ENCODE data around the gene SBK2.

Gene SBK2

GRCh38 chr19:55497763-55498162, 39.2 kb downstream of the SBK2 start:
- no peak for TF ChIP-seq RAD21 (IDR thresholded peaks at IDR 0.05; ENCODE audit: low read depth)
- no peak for TF ChIP-seq TCF12 (IDR thresholded peaks at IDR 0.05; ENCODE audit: low read depth)
- no peak for TF ChIP-seq CEBPB (IDR thresholded peaks at IDR 0.05)
- TF ChIP-seq, protein P1, sequence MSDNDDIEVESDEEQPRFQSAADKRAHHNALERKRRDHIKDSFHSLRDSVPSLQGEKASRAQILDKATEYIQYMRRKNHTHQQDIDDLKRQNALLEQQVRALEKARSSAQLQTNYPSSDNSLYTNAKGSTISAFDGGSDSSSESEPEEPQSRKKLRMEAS (IDR thresholded peaks at IDR 0.05), result no peak

DNA sequence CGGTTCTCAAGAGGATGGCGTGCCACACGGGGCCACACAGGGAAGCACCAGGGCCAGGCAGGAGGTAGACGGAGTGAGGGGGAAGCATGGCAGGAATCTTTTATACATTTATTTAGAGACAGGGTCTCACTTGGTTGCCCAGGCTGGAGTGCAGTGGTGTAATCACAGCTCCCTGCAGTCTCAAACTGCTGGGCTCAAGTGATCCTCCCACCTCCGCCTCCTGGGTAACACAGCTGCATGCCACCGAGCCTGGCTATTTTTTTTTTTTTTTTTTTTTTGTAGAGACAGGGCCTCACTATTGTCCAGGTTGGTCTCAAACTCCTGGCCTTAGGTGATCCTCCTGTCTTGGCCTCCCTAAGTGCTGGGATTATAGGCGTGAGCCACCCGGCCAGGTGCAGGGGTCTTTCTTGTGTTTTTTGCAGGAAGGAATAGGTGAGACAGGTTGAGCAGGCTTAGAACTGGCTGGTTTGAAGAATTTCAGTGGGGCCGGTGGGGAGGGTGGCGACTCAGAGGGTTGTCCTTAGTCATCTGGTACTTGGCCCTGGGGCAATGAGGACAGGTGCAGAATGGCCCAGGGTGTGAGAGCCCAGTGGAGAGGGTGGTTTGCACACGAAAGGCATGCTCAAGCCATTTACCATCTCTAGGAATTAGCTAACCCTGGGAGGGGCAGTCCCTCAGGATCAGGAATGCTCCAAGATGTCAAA, 41.1 kb downstream of the SBK2 start:
- TF ChIP-seq TAF1 (IDR thresholded peaks at IDR 0.05; ENCODE audit: low read depth) (no peak), FOXM1 (IDR thresholded peaks at IDR 0.05; ENCODE audit: borderline replicate concordance, low read depth) (no peak), EP300 (IDR thresholded peaks at IDR 0.05; ENCODE audit: borderline replicate concordance) (no peak), TCF12 (IDR thresholded peaks at IDR 0.05; ENCODE audit: low read depth) (no peak), RAD21 (IDR thresholded peaks at IDR 0.05; ENCODE audit: low read depth) (no peak)

GRCh38 chr19:55494172-55494761, 42.7 kb downstream of the SBK2 start:
- TF ChIP-seq TAF1 (IDR thresholded peaks at IDR 0.05; ENCODE audit: low read depth) (no peak), FOXM1 (IDR thresholded peaks at IDR 0.05; ENCODE audit: borderline replicate concordance, low read depth) (no peak)

DNA sequence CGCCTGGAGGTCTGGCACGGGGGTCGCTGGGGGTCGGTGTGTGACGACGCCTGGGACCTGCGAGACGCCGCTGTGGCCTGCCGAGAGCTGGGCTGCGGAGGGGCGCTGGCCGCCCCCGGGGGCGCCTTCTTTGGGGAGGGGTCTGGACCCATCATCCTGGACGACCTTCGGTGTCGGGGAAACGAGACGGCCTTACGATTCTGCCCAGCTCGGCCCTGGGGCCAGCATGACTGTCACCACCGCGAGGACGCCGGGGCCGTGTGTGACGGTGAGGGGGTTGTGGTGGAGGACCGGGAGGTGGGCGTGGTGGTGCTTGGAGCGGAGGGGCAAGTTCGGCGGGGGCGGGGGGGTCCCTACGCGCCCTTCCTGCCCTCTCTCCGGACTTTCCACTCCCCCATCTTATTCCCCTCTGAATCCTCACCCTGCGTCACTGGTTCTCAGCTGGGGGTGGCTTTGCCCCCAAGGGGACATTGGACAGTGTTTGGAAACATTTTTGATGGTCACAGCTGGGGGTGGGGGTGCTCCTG, 43.2 kb downstream of the SBK2 start:
- TF ChIP-seq YY1 (IDR thresholded peaks at IDR 0.05; ENCODE audit: low read depth), result no peak
- no peak for TF ChIP-seq ZBTB7A (IDR thresholded peaks at IDR 0.05; ENCODE audit: low read depth)
- no peak for TF ChIP-seq TEAD4 (IDR thresholded peaks at IDR 0.05)
- no peak for TF ChIP-seq CEBPB (IDR thresholded peaks at IDR 0.05)
- TF ChIP-seq FOXM1 (IDR thresholded peaks at IDR 0.05; ENCODE audit: borderline replicate concordance, low read depth), result no peak

GRCh38 chr19:55493052-55493644, 43.8 kb downstream of the SBK2 start:
- no peak for TF ChIP-seq NFIC (IDR thresholded peaks at IDR 0.05)
- TF ChIP-seq, protein P2, sequence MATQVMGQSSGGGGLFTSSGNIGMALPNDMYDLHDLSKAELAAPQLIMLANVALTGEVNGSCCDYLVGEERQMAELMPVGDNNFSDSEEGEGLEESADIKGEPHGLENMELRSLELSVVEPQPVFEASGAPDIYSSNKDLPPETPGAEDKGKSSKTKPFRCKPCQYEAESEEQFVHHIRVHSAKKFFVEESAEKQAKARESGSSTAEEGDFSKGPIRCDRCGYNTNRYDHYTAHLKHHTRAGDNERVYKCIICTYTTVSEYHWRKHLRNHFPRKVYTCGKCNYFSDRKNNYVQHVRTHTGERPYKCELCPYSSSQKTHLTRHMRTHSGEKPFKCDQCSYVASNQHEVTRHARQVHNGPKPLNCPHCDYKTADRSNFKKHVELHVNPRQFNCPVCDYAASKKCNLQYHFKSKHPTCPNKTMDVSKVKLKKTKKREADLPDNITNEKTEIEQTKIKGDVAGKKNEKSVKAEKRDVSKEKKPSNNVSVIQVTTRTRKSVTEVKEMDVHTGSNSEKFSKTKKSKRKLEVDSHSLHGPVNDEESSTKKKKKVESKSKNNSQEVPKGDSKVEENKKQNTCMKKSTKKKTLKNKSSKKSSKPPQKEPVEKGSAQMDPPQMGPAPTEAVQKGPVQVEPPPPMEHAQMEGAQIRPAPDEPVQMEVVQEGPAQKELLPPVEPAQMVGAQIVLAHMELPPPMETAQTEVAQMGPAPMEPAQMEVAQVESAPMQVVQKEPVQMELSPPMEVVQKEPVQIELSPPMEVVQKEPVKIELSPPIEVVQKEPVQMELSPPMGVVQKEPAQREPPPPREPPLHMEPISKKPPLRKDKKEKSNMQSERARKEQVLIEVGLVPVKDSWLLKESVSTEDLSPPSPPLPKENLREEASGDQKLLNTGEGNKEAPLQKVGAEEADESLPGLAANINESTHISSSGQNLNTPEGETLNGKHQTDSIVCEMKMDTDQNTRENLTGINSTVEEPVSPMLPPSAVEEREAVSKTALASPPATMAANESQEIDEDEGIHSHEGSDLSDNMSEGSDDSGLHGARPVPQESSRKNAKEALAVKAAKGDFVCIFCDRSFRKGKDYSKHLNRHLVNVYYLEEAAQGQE (IDR thresholded peaks at IDR 0.05; ENCODE audit: low read depth), result no peak
- no peak for TF ChIP-seq TCF12 (IDR thresholded peaks at IDR 0.05; ENCODE audit: low read depth)
- no peak for TF ChIP-seq ZBTB7A (IDR thresholded peaks at IDR 0.05; ENCODE audit: low read depth)
- TF ChIP-seq, protein P3, sequence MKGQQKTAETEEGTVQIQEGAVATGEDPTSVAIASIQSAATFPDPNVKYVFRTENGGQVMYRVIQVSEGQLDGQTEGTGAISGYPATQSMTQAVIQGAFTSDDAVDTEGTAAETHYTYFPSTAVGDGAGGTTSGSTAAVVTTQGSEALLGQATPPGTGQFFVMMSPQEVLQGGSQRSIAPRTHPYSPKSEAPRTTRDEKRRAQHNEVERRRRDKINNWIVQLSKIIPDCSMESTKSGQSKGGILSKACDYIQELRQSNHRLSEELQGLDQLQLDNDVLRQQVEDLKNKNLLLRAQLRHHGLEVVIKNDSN (IDR thresholded peaks at IDR 0.05), result no peak
- no peak for TF ChIP-seq CREB1 (IDR thresholded peaks at IDR 0.05; ENCODE audit: low read depth)
- no peak for TF ChIP-seq TEAD4 (IDR thresholded peaks at IDR 0.05)
- no peak for TF ChIP-seq TAF1 (IDR thresholded peaks at IDR 0.05; ENCODE audit: low read depth)
- TF ChIP-seq EGR1 (IDR thresholded peaks at IDR 0.05), result no peak
- no peak for TF ChIP-seq RAD21 (IDR thresholded peaks at IDR 0.05; ENCODE audit: low read depth)
- no peak for TF ChIP-seq FOXM1 (IDR thresholded peaks at IDR 0.05; ENCODE audit: borderline replicate concordance, low read depth)
- TF ChIP-seq CEBPB (IDR thresholded peaks at IDR 0.05), result no peak
- TF ChIP-seq, protein P1 (IDR thresholded peaks at IDR 0.05), result no peak
- no peak for TF ChIP-seq YY1 (IDR thresholded peaks at IDR 0.05; ENCODE audit: low read depth)
- no peak for TF ChIP-seq EP300 (IDR thresholded peaks at IDR 0.05; ENCODE audit: borderline replicate concordance)

- TF ChIP-seq FOXM1 (IDR thresholded peaks at IDR 0.05; ENCODE audit: borderline replicate concordance, low read depth) (no peak), TAF1 (IDR thresholded peaks at IDR 0.05; ENCODE audit: low read depth) (no peak), TEAD4 (IDR thresholded peaks at IDR 0.05) (no peak), YY1 (IDR thresholded peaks at IDR 0.05; ENCODE audit: low read depth) (no peak), NFIC (IDR thresholded peaks at IDR 0.05) (no peak), EGR1 (IDR thresholded peaks at IDR 0.05) (no peak), CEBPB (IDR thresholded peaks at IDR 0.05) (no peak), CREB1 (IDR thresholded peaks at IDR 0.05; ENCODE audit: low read depth) (no peak), RAD21 (IDR thresholded peaks at IDR 0.05; ENCODE audit: low read depth) (no peak), TCF12 (IDR thresholded peaks at IDR 0.05; ENCODE audit: low read depth) (no peak), EP300 (IDR thresholded peaks at IDR 0.05; ENCODE audit: borderline replicate concordance) (no peak), ZBTB7A (IDR thresholded peaks at IDR 0.05; ENCODE audit: low read depth) (no peak)
- TF ChIP-seq, protein P3 (IDR thresholded peaks at IDR 0.05), result no peak
- TF ChIP-seq, protein P2 (IDR thresholded peaks at IDR 0.05; ENCODE audit: low read depth), result no peak
- TF ChIP-seq, protein P1 (IDR thresholded peaks at IDR 0.05), result no peak
Measured at GRCh38 chr19:55492362-55492944, 44.5 kb downstream of the SBK2 start.

Measured in Ishikawa (cell line).